ENCODE results near the gene R3HDM4. TPM values are rescaled to one million over a fixed set of nuclear protein-coding genes. Genes with fewer than 3 reads are reported as not detected.
"Not testable (repeated sequence)": the region's sequence is repeated elsewhere in the genome, so short reads cannot be mapped to it uniquely, and the experiment has no call there.

The R3HDM4 gene
- polyA plus RNA-seq, 2 of the 4 experiments (the other 2 are of a cell fraction): 22.7 to 24.8 TPM

- no peaks in the 10 kb centered on the region for H3K9me3 ChIP-seq
- no peak for TF ChIP-seq FOSL2 (IDR thresholded peaks at IDR 0.05)
- no peak for TF ChIP-seq FOSL2 (CRISPR knock-in tag; IDR thresholded peaks at IDR 0.05)
- ChIA-PET POLR2A (no interaction called here), CTCF (no interaction called here)
- FAIRE-seq (no peak), ATAC-seq (no peak), DNase-seq (ENCODE audit: low read depth in 1 of 2, low spot score in 1 of 2) (no peak)
- H3K27ac ChIP-seq: 0 out of 6 replicates have a peak overlapping the region, but pooled peaks of 1 of the 2 experiments have one; percentile 89
- no peak overlapping the region for H3K4me2 ChIP-seq
- WGBS (ENCODE audit: missing lambda C conversion rate): 98% methylated on average over 8 of the region's 67 CpGs
- H3K4me1 ChIP-seq: peaks cover 12% of the 10 kb centered on the region
- no peak overlapping the region for H3K4me3 ChIP-seq
Measured at GRCh38 chr19:853014-853585, 59.9 kb downstream of the R3HDM4 start.

- H3K4me2 ChIP-seq: peak within 1 kb of the TSS; percentile 87
- peaks cover 12% of the 10 kb centered on the region for H3K4me1 ChIP-seq
- DNase-seq (ENCODE audit: low read depth in 1 of 2, low spot score in 1 of 2) (no peak), ATAC-seq (no peak), FAIRE-seq (no peak)
- WGBS (ENCODE audit: missing lambda C conversion rate): 90% methylated on average over 13 of the region's 55 CpGs
- ChIA-PET POLR2A (interaction anchor here (0.6 kb wide), 1 partner anchor 67 kb away, joined by 4 read pairs; no protein-coding TSS in a partner anchor), CTCF (no interaction called here)
- H3K27ac ChIP-seq: peak within 1 kb of the TSS; percentile 89
- no peak within 1 kb of the TSS for H3K4me3 ChIP-seq
- no peak for TF ChIP-seq TP53 (CRISPR knock-in tag; IDR thresholded peaks at IDR 0.05)
- no peak for TF ChIP-seq ESRRA (IDR thresholded peaks at IDR 0.05; ENCODE audit: borderline replicate concordance, low read length)
- TF ChIP-seq RARB (CRISPR knock-in tag; IDR thresholded peaks at IDR 0.05): no peak
- TF ChIP-seq NFE2L2 (conservative IDR thresholded peaks at IDR 0.05; ENCODE audit: low read length): no peak
- no peaks in the 10 kb centered on the region for H3K9me3 ChIP-seq
Measured at GRCh38 chr19:852136-853013, 60.6 kb downstream of the R3HDM4 start, which contains the start of gene ELANE. TSS of gene ELANE (plus strand) at chr19:852303. CDS start at chr19:852329, 26 bp downstream.

DNA sequence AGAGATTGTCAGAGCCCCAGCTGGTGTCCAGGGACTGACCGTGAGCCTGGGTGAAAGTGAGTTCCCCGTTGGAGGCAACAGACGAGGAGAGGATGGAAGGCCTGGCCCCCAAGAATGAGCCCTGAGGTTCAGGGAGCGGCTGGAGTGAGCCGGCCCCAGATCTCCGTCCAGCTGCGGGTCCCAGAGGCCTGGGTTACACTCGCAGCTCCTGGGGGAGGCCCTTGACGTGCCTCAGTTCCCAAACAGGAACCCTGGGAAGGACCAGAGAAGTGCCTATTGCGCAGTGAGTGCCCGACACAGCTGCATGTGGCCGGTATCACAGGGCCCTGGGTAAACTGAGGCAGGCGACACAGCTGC is 62.1 kb downstream of the R3HDM4 start:
- CTCF ChIA-PET: interaction anchor here (0.6 to 1.2 kb wide), 4 partner anchors 8 to 81 kb away, joined by 3 to 4 read pairs (median 3); partner anchors contain the start of gene CFD
- TF ChIP-seq MYC (IDR thresholded peaks at IDR 0.05; ENCODE audit: borderline replicate concordance, low read length): no peak
- no peak for TF ChIP-seq CBX2 (IDR thresholded peaks at IDR 0.05; ENCODE audit: borderline replicate concordance, low read depth)
- TF ChIP-seq ZSCAN20 (CRISPR knock-in tag; IDR thresholded peaks at IDR 0.05): no peak
- TF ChIP-seq ESRRA (IDR thresholded peaks at IDR 0.05; ENCODE audit: borderline replicate concordance, low read length): no peak
- no peak for TF ChIP-seq NFE2L2 (conservative IDR thresholded peaks at IDR 0.05; ENCODE audit: low read length)
- TF ChIP-seq BHLHE40 (IDR thresholded peaks at IDR 0.05; ENCODE audit: low read depth, low read length): no peak
- H3K4me1 ChIP-seq: peaks cover 12% of the 10 kb centered on the region
- H3K4me3 ChIP-seq: peak overlapping the region; percentile 21; the same call in 1 of the 3 replicates
- ATAC-seq (no peak), DNase-seq (ENCODE audit: low read depth in 1 of 2, low spot score in 1 of 2) (no peak), FAIRE-seq (no peak)
- H3K4me2 ChIP-seq: peak overlapping the region; percentile 87
- H3K27ac ChIP-seq: peak overlapping the region; percentile 89
- WGBS (ENCODE audit: missing lambda C conversion rate): no CpG with 5 or more reads among the region's 13 CpGs
- POLR2A ChIA-PET: no interaction called here
- H3K9me3 ChIP-seq: no peaks in the 10 kb centered on the region

DNA sequence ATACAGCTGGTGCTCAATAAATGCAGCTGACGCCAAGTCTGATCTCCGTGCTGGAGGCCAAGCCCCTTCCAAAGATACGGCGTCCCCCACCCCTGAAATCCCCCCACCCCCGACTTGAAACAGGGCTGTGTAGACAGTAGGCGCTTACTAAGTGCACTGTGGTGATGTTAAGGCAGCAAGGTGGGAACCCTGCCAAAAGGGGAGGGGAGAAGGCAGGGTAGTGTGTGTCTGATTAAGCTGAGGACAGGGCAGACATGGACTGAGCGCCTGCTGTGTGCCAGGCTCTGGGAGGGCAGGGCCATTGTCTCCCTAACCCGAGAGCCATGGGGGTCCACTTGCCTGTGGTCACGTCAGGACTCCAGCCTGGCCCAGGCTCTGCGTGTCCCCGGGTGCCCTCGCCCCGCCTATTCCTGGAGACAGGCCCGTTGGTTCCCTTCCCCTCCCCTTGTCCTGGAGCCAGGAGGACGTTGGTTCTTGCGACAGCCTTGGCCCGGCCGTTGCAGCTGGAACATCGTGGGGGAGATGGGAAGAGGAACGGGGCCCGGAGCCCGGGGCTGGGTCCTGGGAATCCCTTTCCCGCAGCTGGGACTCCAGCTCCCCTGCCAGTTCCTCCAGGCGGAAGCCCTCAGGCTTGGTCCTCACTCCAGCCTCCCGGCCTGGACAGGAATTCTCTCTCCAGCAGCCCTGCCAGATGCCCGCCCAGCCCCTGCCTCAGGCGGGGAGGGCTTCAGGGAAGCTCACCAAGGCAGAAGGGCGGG is 62.6 kb downstream of the R3HDM4 start:
- ATAC-seq (peak; percentile 86 to 88), DNase-seq (ENCODE audit: low read depth in 1 of 2, low spot score in 1 of 2) (peak; percentile 76 to 92), FAIRE-seq (no peak)
- no peak for TF ChIP-seq TFCP2L1 (CRISPR knock-in tag; IDR thresholded peaks at IDR 0.05)
- peak; percentile 24 to 87; a peak in 2 of 4 replicates for TF ChIP-seq CEBPB (IDR thresholded peaks at IDR 0.05)
- TF ChIP-seq RNF2 (IDR thresholded peaks at IDR 0.05; ENCODE audit: borderline replicate concordance, low read depth): no peak
- TF ChIP-seq, protein P1, sequence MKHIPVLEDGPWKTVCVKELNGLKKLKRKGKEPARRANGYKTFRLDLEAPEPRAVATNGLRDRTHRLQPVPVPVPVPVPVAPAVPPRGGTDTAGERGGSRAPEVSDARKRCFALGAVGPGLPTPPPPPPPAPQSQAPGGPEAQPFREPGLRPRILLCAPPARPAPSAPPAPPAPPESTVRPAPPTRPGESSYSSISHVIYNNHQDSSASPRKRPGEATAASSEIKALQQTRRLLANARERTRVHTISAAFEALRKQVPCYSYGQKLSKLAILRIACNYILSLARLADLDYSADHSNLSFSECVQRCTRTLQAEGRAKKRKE (CRISPR knock-in tag; IDR thresholded peaks at IDR 0.05; ENCODE audit: low read depth): no peak
- TF ChIP-seq GATA3 (IDR thresholded peaks at IDR 0.05; ENCODE audit: borderline replicate concordance): 0 out of 2 replicates have a peak, but pooled peaks have one; percentile 37
- 0 out of 5 replicates have a peak, but pooled peaks of 1 of the 2 experiments have one; percentile 20 for TF ChIP-seq JUN (IDR thresholded peaks at IDR 0.05)
- 0 out of 2 replicates have a peak, but pooled peaks have one; percentile 27 for TF ChIP-seq MAX (IDR thresholded peaks at IDR 0.05)
- TF ChIP-seq MYC (IDR thresholded peaks at IDR 0.05; ENCODE audit: borderline replicate concordance, low read length): 0 out of 2 replicates have a peak, but pooled peaks have one; percentile 55
- Histone ChIP-seq H3K4me3 (peak overlapping the region; percentile 21; the same call in 1 of the 3 replicates), H3K4me1 (peaks cover 12% of the 10 kb centered on the region), H3K4me2 (peak overlapping the region; percentile 87), H3K27ac (peak overlapping the region; percentile 89), H3K9me3 (no peaks in the 10 kb centered on the region)
- ChIA-PET CTCF (interaction anchor here (0.6 to 1.2 kb wide), 5 partner anchors 9 to 81 kb away, joined by 3 to 4 read pairs (median 3); partner anchors contain the start of gene CFD), POLR2A (no interaction called here)
- WGBS (ENCODE audit: missing lambda C conversion rate): 18% methylated on average over 10 of the region's 28 CpGs

DNA sequence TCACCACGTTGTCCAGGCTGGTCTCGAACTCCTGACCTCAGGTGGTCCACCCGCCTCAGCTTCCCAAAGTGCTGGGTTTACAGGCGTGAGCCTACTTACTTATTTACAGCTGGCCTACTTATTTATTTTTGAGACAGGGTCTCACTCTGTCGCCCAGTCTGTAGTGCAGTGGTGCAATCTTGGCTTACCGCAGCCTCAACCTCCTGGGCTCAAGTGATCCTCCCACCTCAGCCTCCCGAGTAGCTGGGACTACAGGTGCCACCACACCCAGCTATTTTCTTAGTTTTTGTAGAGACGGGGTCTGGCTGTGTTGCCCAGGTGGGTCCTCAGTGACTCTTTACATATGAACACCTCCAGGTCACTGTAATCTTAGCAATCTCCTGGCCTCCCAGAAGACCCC is 63.8 kb downstream of the R3HDM4 start:
- ChIA-PET POLR2A (interaction anchor here (0.7 kb wide), 1 partner anchor 417 kb away, joined by 3 read pairs; no protein-coding TSS in a partner anchor), CTCF (interaction anchor here (0.5 to 1.7 kb wide), 5 partner anchors 10 to 225 kb away, joined by 3 to 4 read pairs (median 3); partner anchors contain the start of gene CFD)
- not testable (repeated sequence) for H3K9me3 ChIP-seq; ATAC-seq; FAIRE-seq; H3K4me3 ChIP-seq; H3K4me2 ChIP-seq; DNase-seq (ENCODE audit: low read depth in 1 of 2, low spot score in 1 of 2)
- peaks cover 12% of the 10 kb centered on the region for H3K4me1 ChIP-seq
- 77% methylated on average over 8 of the region's 8 CpGs for WGBS (ENCODE audit: missing lambda C conversion rate)
- H3K27ac ChIP-seq: peak overlapping the region in 1 of 2 experiments; percentile 49; a peak in 3 of 6 replicates

Measured in A549 (cell line).